H1 (cell line): Measurements from ENCODE around the gene IPO9. TPM values are rescaled to one million over a fixed set of nuclear protein-coding genes. Genes with fewer than 3 reads are reported as not detected.

ENCODE experiments used
- CTCF ChIA-PET: fragments of 300-600 bp; sonication (Branson Sonifier 250); formaldehyde crosslinking; loops from one replicate; lab custom pipeline; 2021; ENCODE audit not compliant: partially characterized antibody; lab: Charles Lee
- POLR2A ChIA-PET: fragments of 300-600 bp; sonication (Branson Sonifier 250); formaldehyde crosslinking; loops from one replicate; lab custom pipeline; 2021; ENCODE audit warnings: inconsistent platforms; ENCODE audit not compliant: partially characterized antibody; lab: Charles Lee
- DNase-seq, 2 experiments: peaks; one replicate each; pipeline versions ENCODE4 v3.0.0 to v3.0.0-alpha.2; 2010 to 2022; ENCODE audit warnings: low spot score in 2 of 2, low read depth in 1 of 2, mixed read lengths in 1 of 2
- FAIRE-seq: peaks from 2 replicates; lab custom pipeline; 2011; peaks lifted over from hg19 to GRCh38; lab: Jason Lieb, UNC
- H2AFZ ChIP-seq: 2 replicates; pipeline ENCODE4 v1.8.1; 2012; ENCODE audit warnings: low read length, inconsistent platforms
- H2AK5ac ChIP-seq: 2 replicates; pipeline ENCODE4 v1.6.1; 2013; ENCODE audit warnings: low read depth, low read length
- H2BK120ac ChIP-seq: replicated peaks from 2 replicates; pipeline ENCODE3; 2013; ENCODE audit warnings: low read depth, low read length, inconsistent platforms
- H2BK12ac ChIP-seq: 2 replicates; pipeline ENCODE4 v1.6.1; 2013; ENCODE audit warnings: low read depth, low read length
- H2BK15ac ChIP-seq: 2 replicates; pipeline ENCODE4 v1.6.1; 2013; ENCODE audit warnings: low read length
- H2BK20ac ChIP-seq: 2 replicates; pipeline ENCODE4 v1.6.1; 2013; ENCODE audit warnings: low read length
- H2BK5ac ChIP-seq: 2 replicates; pipeline ENCODE4 v1.6.1; 2013; ENCODE audit warnings: low read depth, low read length
- H3K14ac ChIP-seq: 2 replicates; pipeline ENCODE4 v1.6.1; 2013; ENCODE audit warnings: inconsistent platforms; ENCODE audit not compliant: insufficient read length
- H3K18ac ChIP-seq: 2 replicates; pipeline ENCODE4 v1.6.1; 2013; ENCODE audit warnings: low read length; ENCODE audit errors: extremely low read depth
- H3K23ac ChIP-seq: 2 replicates; pipeline ENCODE4 v1.6.1; 2013; ENCODE audit warnings: inconsistent platforms; ENCODE audit not compliant: insufficient read length
- H3K23me2 ChIP-seq: 2 replicates; pipeline ENCODE4 v1.6.1; 2013; ENCODE audit warnings: low read depth, low read length
- H3K27ac ChIP-seq: 2 replicates; pipeline ENCODE4 v1.6.1; 2011; ENCODE audit warnings: low read depth, low read length, inconsistent platforms
- H3K27me3 ChIP-seq, 4 experiments: replicated peaks in 1 of 4; 1 replicate in 1 of 4; 2 replicates in 3 of 4; pipeline versions ENCODE4 v1.6.1 to v1.8.1; 2011 to 2013; ENCODE audit warnings: low read length in 3 of 4, mild to moderate bottlenecking in 3 of 4, inconsistent platforms in 2 of 4, mixed read lengths in 2 of 4, moderate library complexity in 1 of 4; ENCODE audit not compliant: control insufficient read depth in 3 of 4, insufficient read depth in 3 of 4; ENCODE audit errors: extremely low read depth in 1 of 4
- H3K36me3 ChIP-seq, 4 experiments: 2 replicates each; pipeline versions ENCODE4 v1.6.1 to v1.8.1; 2011 to 2013; ENCODE audit warnings: mild to moderate bottlenecking in 4 of 4, low read length in 3 of 4, moderate library complexity in 2 of 4, control low read depth in 1 of 4, inconsistent platforms in 1 of 4; ENCODE audit not compliant: insufficient read depth in 4 of 4, control insufficient read depth in 2 of 4
- H3K4ac ChIP-seq: replicated peaks from 2 replicates; pipeline ENCODE3; 2013; ENCODE audit warnings: low read length, low read depth, mixed read lengths, inconsistent platforms; ENCODE audit not compliant: insufficient read length
- H3K4me1 ChIP-seq, 4 experiments: replicated peaks in 1 of 4; 1 replicate in 1 of 4; 2 replicates in 3 of 4; pipeline versions ENCODE4 v1.6.1 to v1.8.1; 2011 to 2013; ENCODE audit warnings: low read length in 3 of 4, inconsistent platforms in 2 of 4, mixed read lengths in 1 of 4; ENCODE audit not compliant: insufficient read depth in 4 of 4, control insufficient read depth in 3 of 4
- H3K4me2 ChIP-seq, 2 experiments: 2 replicates each; pipeline versions ENCODE4 v1.6.1 to v1.8.1; 2011 to 2013; ENCODE audit warnings: low read depth in 2 of 2, low read length in 2 of 2, control low read depth in 1 of 2, inconsistent platforms in 1 of 2, mild to moderate bottlenecking in 1 of 2; ENCODE audit not compliant: insufficient read depth in 1 of 2
- H3K4me3 ChIP-seq, 4 experiments: fragments of 200-600, 300-600 bp in 1 of 4; sonication (generic), shearing (Covaris generic), sonication (Bioruptor Twin) in 1 of 4; 2 replicates each; pipeline versions ENCODE4 v1.5.1 to v1.8.1; 2011 to 2016; ENCODE audit warnings: low read length in 4 of 4, low read depth in 3 of 4, control low read depth in 2 of 4, inconsistent platforms in 2 of 4, mild to moderate bottlenecking in 2 of 4, mixed read lengths in 1 of 4, moderate library complexity in 1 of 4; ENCODE audit not compliant: insufficient read depth in 2 of 4; ENCODE audit errors: extremely low read depth in 1 of 4
- H3K56ac ChIP-seq: replicated peaks from 2 replicates; pipeline ENCODE3; 2013; ENCODE audit warnings: low read depth, mild to moderate bottlenecking, mixed read lengths, low read length, inconsistent platforms; ENCODE audit not compliant: insufficient read length
- H3K79me1 ChIP-seq: 2 replicates; pipeline ENCODE4 v1.6.1; 2013; ENCODE audit warnings: low read depth, low read length, control low read depth
- H3K79me2 ChIP-seq, 2 experiments: 2 replicates each; pipeline versions ENCODE4 v1.6.1 to v1.8.1; 2012 to 2013; ENCODE audit warnings: low read length in 2 of 2, mild to moderate bottlenecking in 2 of 2, inconsistent platforms in 1 of 2; ENCODE audit not compliant: insufficient read depth in 2 of 2, control insufficient read depth in 1 of 2
- H3K9ac ChIP-seq, 4 experiments: replicated peaks in 1 of 4; 1 replicate in 1 of 4; 2 replicates in 3 of 4; pipeline versions ENCODE4 v1.6.1 to v1.8.1; 2011 to 2013; ENCODE audit warnings: low read depth in 3 of 4, low read length in 3 of 4, control low read depth in 2 of 4, mild to moderate bottlenecking in 2 of 4, moderate library complexity in 2 of 4, inconsistent platforms in 1 of 4; ENCODE audit errors: extremely low read depth in 1 of 4
- H3K9me3 ChIP-seq, 2 experiments: 2 replicates each; pipeline versions ENCODE4 v1.6.1 to v1.8.1; 2012 to 2013; ENCODE audit warnings: mild to moderate bottlenecking in 2 of 2, moderate library complexity in 2 of 2, control low read depth in 1 of 2, inconsistent platforms in 1 of 2, low read depth in 1 of 2, low read length in 1 of 2, mixed read lengths in 1 of 2; ENCODE audit not compliant: insufficient read depth in 2 of 2
- H4K20me1 ChIP-seq, 2 experiments: replicated peaks in 1 of 2; 2 replicates each; pipeline versions ENCODE3 to v1.8.1; 2011 to 2013; ENCODE audit warnings: inconsistent platforms in 2 of 2, low read length in 2 of 2, mild to moderate bottlenecking in 1 of 2; ENCODE audit not compliant: insufficient read depth in 2 of 2, control insufficient read depth in 1 of 2
- H4K5ac ChIP-seq: 2 replicates; pipeline ENCODE4 v1.6.1; 2013; ENCODE audit warnings: low read length, low read depth, mixed read lengths, inconsistent platforms; ENCODE audit not compliant: insufficient read length
- H4K8ac ChIP-seq: 2 replicates; pipeline ENCODE4 v1.8.0; 2013; ENCODE audit warnings: mild to moderate bottlenecking, moderate library complexity, low read length, inconsistent platforms; ENCODE audit not compliant: insufficient read depth; ENCODE audit errors: extremely low read depth
- H4K91ac ChIP-seq: replicated peaks from 2 replicates; pipeline ENCODE3; 2013; ENCODE audit warnings: low read length, mixed read lengths, inconsistent platforms; ENCODE audit not compliant: insufficient read length
- ASH2L ChIP-seq: fragments of 200-600, 300-600 bp; sonication (generic); IDR thresholded peaks from one replicate; pipeline ENCODE4 v1.7.1; 2017; ENCODE audit warnings: low read length
- EZH2 ChIP-seq: fragments of 200-600 bp; sonication (generic); IDR thresholded peaks from 2 replicates; pipeline ENCODE4 v1.7.1; 2012; ENCODE audit warnings: low read depth, mild to moderate bottlenecking, moderate library complexity, low read length, inconsistent platforms; ENCODE audit not compliant: severe bottlenecking
- HDAC2 ChIP-seq, 2 experiments: fragments of 300-600 bp in 1 of 2; sonication (generic) in 1 of 2; IDR thresholded peaks; 2 replicates each; pipeline ENCODE4 v1.6.1; 2011 to 2012; ENCODE audit warnings: low read depth in 2 of 2, low read length in 2 of 2, mild to moderate bottlenecking in 2 of 2, moderate library complexity in 2 of 2, borderline replicate concordance in 1 of 2, inconsistent platforms in 1 of 2
- KDM5A ChIP-seq: fragments of 200-600 bp; IDR thresholded peaks from 2 replicates; pipeline ENCODE4 v1.7.1; 2012; ENCODE audit warnings: mild to moderate bottlenecking, low read length, inconsistent platforms, mixed read lengths
- NANOG ChIP-seq: IDR thresholded peaks from 2 replicates; pipeline ENCODE4 v1.6.1; 2011; ENCODE audit warnings: low read length, low read depth, mild to moderate bottlenecking, inconsistent platforms; ENCODE audit not compliant: insufficient read depth, poor library complexity, severe bottlenecking
- RBBP5 ChIP-seq: IDR thresholded peaks from 2 replicates; pipeline ENCODE4 v1.7.1; 2012; ENCODE audit warnings: low read depth, mild to moderate bottlenecking, inconsistent platforms, low read length, moderate library complexity, borderline replicate concordance
- SIRT6 ChIP-seq: IDR thresholded peaks from one replicate; pipeline ENCODE4 v1.7.1; 2012; ENCODE audit warnings: low read length, inconsistent platforms
- WGBS, 2 experiments: shearing (Covaris generic) in 1 of 2; methylation state at CpG; one replicate each; pipeline versions ENCODE4 v1.1.6 to v1.1.7; 2013 to 2015; ENCODE audit warnings: low lambda C conversion rate in 2 of 2, mixed read lengths in 2 of 2, inconsistent platforms in 1 of 2, low coverage in 1 of 2, missing lambda C conversion rate in 1 of 2; ENCODE audit not compliant: insufficient replicate concordance in 2 of 2, insufficient coverage in 1 of 2, insufficient read length in 1 of 2; ENCODE audit errors: extremely low coverage in 1 of 2, missing lambda C conversion rate in 1 of 2; 5-methylcytosine and 5-hydroxymethylcytosine counted together
- polyA plus RNA-seq, 7 experiments: library from polyadenylated mRNA; depleted of rRNA in 3 of 7; stranded (reverse) in 5 of 7; unstranded in 2 of 7; fragments of >200 nt in 5 of 7; fragments of 200-250 nt in 2 of 7; gene quantifications; 1 replicate in 5 of 7; 2 replicates in 1 of 7; 4 replicates in 1 of 7; pipeline versions ENCODE4 v1.2.1 to v1.2.3, GENCODE V29; 2011 to 2013; ENCODE audit warnings: missing spikeins in 2 of 7, mixed read lengths in 2 of 7
- total RNA-seq: library from RNA; stranded (reverse); fragmentation: NEBNext Ultra II Directional; extraction: Animal tissue kit (Norgen Biotek cat#: 25700); gene quantifications from 2 replicates; pipeline ENCODE4 v1.2.1, GENCODE V29; 2021
- TF ChIP-seq, protein P1 (sequence below): IDR thresholded peaks from 2 replicates; pipeline ENCODE4 v1.6.1; 2012; ENCODE audit warnings: low read length, inconsistent platforms
- TF ChIP-seq, protein P2 (sequence below): IDR thresholded peaks from 2 replicates; pipeline ENCODE4 v1.6.1; 2012; ENCODE audit warnings: inconsistent platforms

The IPO9 gene
- total and polyA plus RNA-seq, 2 of the 8 experiments (the other 6 are each of a cell fraction or from before 2014, with no cell fraction given), result 61.0 to 122 TPM

DNA sequence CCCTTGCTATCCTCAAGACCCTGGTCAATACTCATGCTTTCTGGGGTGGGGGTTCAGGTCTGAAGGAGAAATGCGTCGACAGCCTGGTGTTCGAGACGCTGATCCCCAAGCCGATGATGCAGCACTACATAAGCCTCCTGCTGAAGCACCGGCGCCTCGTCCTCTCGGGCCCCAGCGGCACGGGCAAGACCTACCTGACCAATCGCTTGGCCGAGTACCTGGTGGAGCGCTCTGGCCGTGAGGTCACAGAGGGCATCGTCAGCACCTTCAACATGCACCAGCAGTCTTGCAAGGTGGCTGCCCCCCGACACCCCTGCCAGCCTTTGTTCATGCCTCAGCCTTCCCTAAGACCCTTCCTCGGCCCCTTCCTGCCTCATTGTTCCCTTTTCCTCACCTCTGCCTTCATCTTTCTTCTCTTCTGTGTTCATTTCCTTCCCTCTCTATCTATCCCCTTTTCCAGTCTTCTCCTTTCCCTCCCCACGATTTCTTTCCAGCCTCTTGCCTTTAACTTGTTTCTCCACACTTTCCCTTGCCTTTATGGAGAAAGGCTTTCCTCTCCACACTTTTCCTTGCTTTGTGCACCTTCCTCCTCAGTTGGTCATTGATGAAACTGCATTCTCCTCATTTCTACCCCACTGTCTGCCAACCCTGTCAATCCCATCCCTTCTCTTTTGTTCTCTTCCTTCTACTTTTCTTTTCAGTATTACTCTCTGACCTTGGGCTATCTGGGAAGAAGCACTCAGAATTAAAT is 18.3 kb upstream of the IPO9 start:
- FAIRE-seq (no peak), DNase-seq (no peak)
- Histone ChIP-seq H3K9ac (no peak overlapping the region), H3K9me3 (no peaks in the 10 kb centered on the region), H3K4me3 (no peak overlapping the region), H3K23me2 (no peaks in the 10 kb centered on the region; the same call in 1 of the 2 replicates), H3K27me3 (no peaks in the 10 kb centered on the region), H3K18ac (no peak overlapping the region), H3K79me2 (no peaks in the 10 kb centered on the region), H3K23ac (no peak overlapping the region), H3K27ac (no peak overlapping the region), H3K36me3 (peaks cover 33 to 75% (median 54%) of the 10 kb centered on the region in 4 experiments), H3K4me1 (no peaks in the 10 kb centered on the region), H2AFZ (no peak overlapping the region), H2BK12ac (no peak overlapping the region), H4K5ac (no peak overlapping the region), H3K14ac (no peak overlapping the region), H4K20me1 (peaks cover 4% of the 10 kb centered on the region in 2 experiments), H4K91ac (no peak overlapping the region), H4K8ac (no peak overlapping the region), H2BK120ac (no peak overlapping the region), H3K4me2 (no peak overlapping the region), H2AK5ac (no peak overlapping the region), H2BK5ac (no peak overlapping the region), H2BK15ac (no peak overlapping the region), H3K4ac (no peak overlapping the region), H3K56ac (no peak overlapping the region), H3K79me1 (no peaks in the 10 kb centered on the region), H2BK20ac (no peak overlapping the region)
- CTCF ChIA-PET, result interaction anchor here (3.0 kb wide), 1 partner anchor 16 kb away, joined by 10 read pairs; no protein-coding TSS in a partner anchor
- WGBS, 2 experiments, result 93% methylated on average over 19 of the region's 19 CpGs; no CpG with 5 or more reads in 1 of the 2 experiments
- POLR2A ChIA-PET, result no interaction called here
- TF ChIP-seq, protein P1, sequence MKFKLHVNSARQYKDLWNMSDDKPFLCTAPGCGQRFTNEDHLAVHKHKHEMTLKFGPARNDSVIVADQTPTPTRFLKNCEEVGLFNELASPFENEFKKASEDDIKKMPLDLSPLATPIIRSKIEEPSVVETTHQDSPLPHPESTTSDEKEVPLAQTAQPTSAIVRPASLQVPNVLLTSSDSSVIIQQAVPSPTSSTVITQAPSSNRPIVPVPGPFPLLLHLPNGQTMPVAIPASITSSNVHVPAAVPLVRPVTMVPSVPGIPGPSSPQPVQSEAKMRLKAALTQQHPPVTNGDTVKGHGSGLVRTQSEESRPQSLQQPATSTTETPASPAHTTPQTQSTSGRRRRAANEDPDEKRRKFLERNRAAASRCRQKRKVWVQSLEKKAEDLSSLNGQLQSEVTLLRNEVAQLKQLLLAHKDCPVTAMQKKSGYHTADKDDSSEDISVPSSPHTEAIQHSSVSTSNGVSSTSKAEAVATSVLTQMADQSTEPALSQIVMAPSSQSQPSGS, result no peak
- TF ChIP-seq, protein P2, sequence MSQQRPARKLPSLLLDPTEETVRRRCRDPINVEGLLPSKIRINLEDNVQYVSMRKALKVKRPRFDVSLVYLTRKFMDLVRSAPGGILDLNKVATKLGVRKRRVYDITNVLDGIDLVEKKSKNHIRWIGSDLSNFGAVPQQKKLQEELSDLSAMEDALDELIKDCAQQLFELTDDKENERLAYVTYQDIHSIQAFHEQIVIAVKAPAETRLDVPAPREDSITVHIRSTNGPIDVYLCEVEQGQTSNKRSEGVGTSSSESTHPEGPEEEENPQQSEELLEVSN, result no peak
- TF ChIP-seq EZH2 (no peak), NANOG (no peak), ASH2L (no peak), HDAC2 (IDR thresholded peaks at IDR 0.05; ENCODE audit: borderline replicate concordance in 1 of 2, low read depth in 2 of 2, low read length in 2 of 2) (no peak), KDM5A (no peak), SIRT6 (no peak), RBBP5 (no peak)
